SW480 (cell line): ENCODE data around the gene DCLRE1C.
A peak's percentile ranks its signal among the peaks of the same experiment; 100 is the strongest.
"Not testable (repeated sequence)": the region's sequence is repeated elsewhere in the genome, so short reads cannot be mapped to it uniquely, and the experiment has no call there.

ENCODE experiments used
- DNase-seq: peaks from one replicate; pipeline ENCODE4 v3.0.0-alpha.2; 2016; ENCODE audit warnings: low spot score

DCLRE1C gene

GRCh38 chr10:14884082-14884481 is 69.8 kb downstream of the DCLRE1C start:
- DNase-seq, result no peak

GRCh38 chr10:14880229-14880628 is 73.7 kb downstream of the DCLRE1C start:
- no peak for DNase-seq

- no peak for DNase-seq
These were observed 74.0 kb downstream of the DCLRE1C start for GRCh38 chr10:14879928-14880193.

GRCh38 chr10:14879124-14879927 is 74.6 kb downstream of the DCLRE1C start:
- DNase-seq, result peak; percentile 33

GRCh38 chr10:14878266-14879123 is 75.4 kb downstream of the DCLRE1C start, which contains the start of gene SUV39H2:
TSS of gene SUV39H2 (plus strand) at chr10:14878866. CDS start at chr10:14878889, 23 bp downstream.
- DNase-seq, result peak; percentile 90

GRCh38 chr10:14876764-14877163 is 77.1 kb downstream of the DCLRE1C start:
- DNase-seq, result no peak

GRCh38 chr10:14875941-14876340 is 78.0 kb downstream of the DCLRE1C start:
- no peak for DNase-seq

GRCh38 chr10:14873090-14873760 is 80.7 kb downstream of the DCLRE1C start:
- DNase-seq, result no peak

GRCh38 chr10:14864871-14865270 is 89.0 kb downstream of the DCLRE1C start:
- not testable (repeated sequence) for DNase-seq

GRCh38 chr10:14864466-14864865 is 89.4 kb downstream of the DCLRE1C start:
- not testable (repeated sequence) for DNase-seq

GRCh38 chr10:14860791-14861190 is 93.1 kb downstream of the DCLRE1C start:
- no peak for DNase-seq

GRCh38 chr10:14859775-14860174 is 94.1 kb downstream of the DCLRE1C start:
- DNase-seq, result no peak

GRCh38 chr10:14859043-14859442 is 94.9 kb downstream of the DCLRE1C start:
- DNase-seq, result no peak

- no peak for DNase-seq
These were observed 95.4 kb downstream of the DCLRE1C start for GRCh38 chr10:14858338-14858960.

- DNase-seq, result no peak
These were observed 98.4 kb downstream of the DCLRE1C start for GRCh38 chr10:14855453-14855852.

GRCh38 chr10:14852236-14852635 is 101.7 kb downstream of the DCLRE1C start:
- no peak for DNase-seq
